Activated naive CD8-positive, alpha-beta T cell treated with anti-CD3 and anti-CD28 coated beads for 36 hours (primary cell): ENCODE data around the gene EFCAB14. TPM values are rescaled to one million over a fixed set of nuclear protein-coding genes. Genes with fewer than 3 reads are reported as not detected.
A peak's percentile ranks its signal among the peaks of the same experiment; 100 is the strongest.
"Not testable (repeated sequence)": the region's sequence is repeated elsewhere in the genome, so short reads cannot be mapped to it uniquely, and the experiment has no call there.

Source experiments
- DNase-seq: peaks from one replicate; pipeline ENCODE4 v3.0.0; 2021
- H3K27ac Mint-ChIP-seq: one replicate; pipeline ENCODE4 v1.8.0; 2022; ENCODE audit warnings: mild to moderate bottlenecking, moderate library complexity, mixed read lengths
- H3K27me3 Mint-ChIP-seq: one replicate; pipeline ENCODE4 v1.8.0; 2022; ENCODE audit warnings: mild to moderate bottlenecking, mixed read lengths
- H3K36me3 Mint-ChIP-seq: one replicate; pipeline ENCODE4 v1.8.0; 2021; ENCODE audit warnings: mild to moderate bottlenecking, mixed read lengths
- H3K4me1 Mint-ChIP-seq: one replicate; pipeline ENCODE4 v1.8.0; 2021; ENCODE audit warnings: mixed read lengths
- H3K4me3 Mint-ChIP-seq: one replicate; pipeline ENCODE4 v1.8.0; 2022; ENCODE audit warnings: mild to moderate bottlenecking, moderate library complexity, mixed read lengths
- H3K9me3 Mint-ChIP-seq: one replicate; pipeline ENCODE4 v1.8.0; 2022; ENCODE audit warnings: mixed read lengths
- total RNA-seq, 2 experiments: library from RNA; stranded (reverse); gene quantifications; one replicate each; pipeline ENCODE4 v1.2.3, GENCODE V29; 2021

Gene EFCAB14
- total RNA-seq, 2 experiments from 2014 or later, result 38.3 to 42.5 TPM

DNA sequence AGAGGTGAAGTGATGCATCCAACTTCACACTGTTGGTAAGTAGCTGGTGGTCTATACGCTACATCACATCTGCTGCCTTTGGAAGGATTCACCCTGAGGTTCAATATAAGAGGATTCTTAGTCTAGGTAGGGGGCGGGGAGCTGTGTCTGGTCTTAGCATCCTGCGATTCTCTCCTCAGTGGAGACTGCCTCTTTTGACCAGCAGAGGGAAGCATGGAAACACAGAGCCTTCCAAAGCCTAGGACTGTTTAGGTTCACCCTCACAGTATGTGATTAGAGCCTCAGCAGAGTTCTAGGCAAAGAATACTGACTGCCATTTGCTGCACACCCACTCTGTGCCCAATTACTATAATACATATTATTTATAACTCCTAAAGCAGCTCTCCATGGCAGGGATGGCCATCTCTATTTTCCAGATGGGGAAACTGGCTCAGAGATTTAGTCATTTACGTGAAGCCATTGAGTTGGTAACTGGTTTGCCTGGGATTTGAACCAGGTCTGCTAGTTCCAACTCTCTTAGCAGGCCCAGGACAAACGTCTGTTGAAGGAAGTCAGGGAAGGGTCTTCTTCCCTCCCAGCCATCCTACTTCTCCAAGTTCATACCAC, 28.9 kb upstream of the EFCAB14 start:
- H3K36me3 Mint-ChIP-seq, result no peaks in the 10 kb centered on the region
- H3K4me1 Mint-ChIP-seq, result no peaks in the 10 kb centered on the region
- peaks cover 61% of the 10 kb centered on the region for H3K27me3 Mint-ChIP-seq
- H3K27ac Mint-ChIP-seq, result no peak overlapping the region
- H3K4me3 Mint-ChIP-seq, result no peak overlapping the region
- no peaks in the 10 kb centered on the region for H3K9me3 Mint-ChIP-seq
- no peak for DNase-seq

DNA sequence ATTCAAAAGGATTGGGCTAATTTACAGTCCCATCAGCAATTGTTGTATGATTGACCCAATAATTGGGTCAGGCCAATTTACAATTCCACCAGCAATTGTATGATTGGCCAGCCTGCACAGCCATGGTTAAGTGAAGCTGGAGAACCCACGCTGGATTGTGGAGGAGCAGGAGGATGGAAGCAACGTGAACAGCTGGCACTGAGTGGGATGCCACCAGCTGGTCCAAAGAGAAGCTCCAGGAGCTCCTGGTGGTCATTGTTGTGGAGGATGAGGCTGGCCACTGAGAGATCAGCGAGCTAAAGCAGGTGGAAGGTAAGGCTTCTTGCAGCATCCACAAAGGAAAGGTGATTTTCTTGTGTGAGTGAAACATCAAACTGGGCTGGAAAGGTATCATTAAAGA, 23.2 kb upstream of the EFCAB14 start:
- Mint-ChIP-seq H3K36me3 (no peaks in the 10 kb centered on the region), H3K4me3 (no peak overlapping the region), H3K9me3 (no peaks in the 10 kb centered on the region), H3K27ac (no peak overlapping the region), H3K27me3 (peaks cover 41% of the 10 kb centered on the region), H3K4me1 (no peaks in the 10 kb centered on the region)
- DNase-seq, result no peak

DNA sequence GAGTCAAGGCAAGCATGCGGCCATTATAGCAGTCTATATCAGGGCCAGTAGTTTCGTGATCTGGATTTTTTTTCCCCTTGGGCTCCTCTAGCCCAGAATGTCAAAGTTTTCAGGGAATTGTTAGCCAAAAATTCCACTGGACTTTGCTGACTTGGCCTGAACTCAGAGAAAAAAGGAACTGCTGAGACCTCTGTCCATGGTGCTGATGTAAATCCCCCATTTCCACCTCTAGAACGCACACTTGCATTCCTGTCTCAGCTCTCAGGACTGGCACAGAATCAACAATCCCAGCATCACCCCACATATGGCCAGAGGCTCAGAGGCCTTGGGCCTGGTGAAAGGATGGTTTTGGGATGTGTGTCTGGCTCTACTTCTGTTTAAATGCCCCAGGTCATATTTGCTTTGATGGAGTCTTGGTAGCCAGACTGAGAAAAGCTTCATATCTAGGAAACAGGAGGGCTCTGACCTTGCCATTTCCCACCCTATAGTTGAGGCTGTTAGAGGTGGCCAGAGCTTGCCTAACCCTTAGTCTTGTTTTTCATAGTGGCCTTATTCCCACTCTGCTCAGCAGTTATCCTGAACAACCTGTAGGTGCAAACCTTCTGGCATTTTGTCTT, 16.9 kb upstream of the EFCAB14 start:
- peaks cover 28% of the 10 kb centered on the region for H3K27me3 Mint-ChIP-seq
- peaks cover 8% of the 10 kb centered on the region for H3K9me3 Mint-ChIP-seq
- DNase-seq, result no peak
- H3K4me1 Mint-ChIP-seq, result no peaks in the 10 kb centered on the region
- no peak overlapping the region for H3K27ac Mint-ChIP-seq
- H3K36me3 Mint-ChIP-seq, result no peaks in the 10 kb centered on the region
- H3K4me3 Mint-ChIP-seq, result no peak overlapping the region

DNA sequence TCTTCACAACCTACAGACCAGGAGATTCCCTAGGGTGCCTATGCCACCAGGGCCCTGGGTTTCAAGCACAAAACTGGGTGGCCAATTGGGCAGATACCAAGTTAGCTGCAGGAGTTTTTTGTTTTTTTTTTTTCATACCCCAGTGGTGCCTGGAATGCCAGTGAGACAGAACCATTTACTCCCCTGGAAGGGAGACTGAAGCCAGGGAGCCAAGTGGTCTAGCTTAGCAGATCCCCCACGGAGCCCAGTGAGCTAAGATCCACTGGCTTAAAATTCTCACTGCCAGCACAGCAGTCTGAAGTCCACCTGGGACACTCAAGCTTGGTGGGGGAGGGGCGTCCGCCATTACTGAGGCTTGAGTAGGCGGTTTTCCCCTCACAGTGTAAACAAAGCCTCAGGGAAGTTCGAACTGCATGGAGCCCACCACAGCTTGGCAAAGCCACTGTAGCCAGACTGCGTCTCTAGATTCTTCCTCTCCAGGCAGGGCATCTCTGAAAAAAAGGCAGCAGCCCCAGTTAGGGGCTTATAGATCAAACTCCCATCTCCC, 9.5 kb upstream of the EFCAB14 start:
- H3K27me3 Mint-ChIP-seq, result peaks cover 44% of the 10 kb centered on the region
- H3K9me3 Mint-ChIP-seq, H3K4me3 Mint-ChIP-seq, H3K36me3 Mint-ChIP-seq, H3K4me1 Mint-ChIP-seq, DNase-seq, H3K27ac Mint-ChIP-seq: not testable (repeated sequence)

DNA sequence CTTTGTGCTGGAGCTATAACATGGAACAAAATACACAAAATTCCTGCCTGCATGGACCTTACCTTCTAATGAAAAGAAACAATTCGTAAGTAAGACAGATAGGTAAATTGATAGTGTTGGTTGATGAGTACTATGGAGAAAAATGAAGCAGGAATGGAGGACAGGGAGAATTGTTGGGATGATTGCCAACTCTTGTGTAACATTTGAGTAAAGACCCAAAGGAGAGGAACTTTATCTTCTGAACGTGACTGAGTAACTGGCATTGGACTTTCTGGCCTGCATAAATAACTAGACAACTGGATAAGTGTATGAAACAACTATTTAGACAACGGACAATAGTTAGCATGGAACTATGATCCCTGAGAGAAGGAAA, 6.8 kb upstream of the EFCAB14 start:
- H3K27me3 Mint-ChIP-seq, result peaks cover 27% of the 10 kb centered on the region

DNA sequence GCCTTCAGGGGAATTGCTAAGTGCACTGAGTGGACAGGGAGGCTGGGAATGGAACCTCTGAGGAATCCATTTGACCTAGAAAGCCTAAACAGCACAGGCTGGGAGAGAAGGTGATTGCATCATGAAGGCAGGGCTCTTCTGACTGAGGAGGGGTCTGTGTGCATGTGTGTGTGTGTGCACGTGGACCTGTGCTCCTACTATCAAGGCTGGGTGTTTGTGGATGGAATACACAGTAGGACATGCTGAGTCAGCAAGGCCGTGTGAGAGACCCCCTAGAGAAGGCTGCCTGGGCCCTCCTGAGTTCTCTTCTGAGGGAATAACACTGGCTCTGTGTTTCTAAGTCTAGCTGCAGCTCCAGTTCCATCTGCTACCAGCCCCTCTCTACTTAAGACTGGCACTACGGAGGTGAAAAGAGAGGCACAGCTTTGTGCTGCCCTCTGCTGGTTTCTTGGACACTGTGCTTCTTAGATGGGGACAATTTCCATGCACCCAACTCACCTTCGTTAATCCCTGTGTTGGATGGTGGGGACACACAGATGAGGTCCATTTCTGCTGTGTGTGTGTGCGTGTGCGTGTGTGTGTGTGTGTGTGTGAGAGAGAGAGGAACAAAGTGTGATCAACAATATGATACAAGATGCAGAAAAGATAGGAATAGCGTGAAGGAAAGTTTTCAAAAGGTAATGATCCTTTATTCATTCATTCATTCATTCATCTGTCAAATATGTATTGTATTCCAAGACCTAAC, 6.2 kb upstream of the EFCAB14 start:
- Mint-ChIP-seq H3K27me3 (peaks cover 27% of the 10 kb centered on the region), H3K4me1 (no peaks in the 10 kb centered on the region), H3K36me3 (no peaks in the 10 kb centered on the region), H3K9me3 (peaks cover 3% of the 10 kb centered on the region), H3K27ac (no peak overlapping the region), H3K4me3 (no peak overlapping the region)
- peak; percentile 49 for DNase-seq

More for the DNA sequence above, 6.8 kb upstream of the EFCAB14 start:
- H3K4me1 Mint-ChIP-seq, result no peaks in the 10 kb centered on the region
- H3K27ac Mint-ChIP-seq, result no peak overlapping the region
- DNase-seq, result no peak
- H3K9me3 Mint-ChIP-seq, result peaks cover 3% of the 10 kb centered on the region
- H3K36me3 Mint-ChIP-seq, result no peaks in the 10 kb centered on the region
- H3K4me3 Mint-ChIP-seq, result no peak overlapping the region

DNA sequence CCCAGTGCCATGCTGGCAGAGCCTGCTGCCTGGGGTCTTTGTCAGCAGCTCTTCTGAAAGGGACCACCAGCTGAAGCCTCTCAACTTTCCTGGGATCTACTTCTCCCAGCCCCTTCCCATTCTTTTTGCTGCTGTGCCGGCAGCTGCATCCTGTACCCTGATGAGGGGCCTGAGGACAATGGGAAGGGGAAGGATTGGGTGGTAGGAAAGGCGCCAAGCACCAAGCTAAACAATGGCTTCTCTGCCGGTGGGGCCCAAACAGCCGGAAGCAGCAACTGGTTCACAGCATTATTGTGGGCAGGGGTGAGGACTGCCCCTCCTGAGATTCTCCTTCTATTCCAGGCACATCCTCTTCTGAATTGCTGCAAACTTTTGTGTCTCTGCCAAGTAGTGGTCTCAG, 5.0 kb upstream of the EFCAB14 start:
- Mint-ChIP-seq H3K27ac (no peak overlapping the region), H3K27me3 (peaks cover 17% of the 10 kb centered on the region), H3K4me1 (peaks cover 7% of the 10 kb centered on the region), H3K36me3 (no peaks in the 10 kb centered on the region), H3K9me3 (peaks cover 3% of the 10 kb centered on the region), H3K4me3 (no peak overlapping the region)
- DNase-seq, result no peak

DNA sequence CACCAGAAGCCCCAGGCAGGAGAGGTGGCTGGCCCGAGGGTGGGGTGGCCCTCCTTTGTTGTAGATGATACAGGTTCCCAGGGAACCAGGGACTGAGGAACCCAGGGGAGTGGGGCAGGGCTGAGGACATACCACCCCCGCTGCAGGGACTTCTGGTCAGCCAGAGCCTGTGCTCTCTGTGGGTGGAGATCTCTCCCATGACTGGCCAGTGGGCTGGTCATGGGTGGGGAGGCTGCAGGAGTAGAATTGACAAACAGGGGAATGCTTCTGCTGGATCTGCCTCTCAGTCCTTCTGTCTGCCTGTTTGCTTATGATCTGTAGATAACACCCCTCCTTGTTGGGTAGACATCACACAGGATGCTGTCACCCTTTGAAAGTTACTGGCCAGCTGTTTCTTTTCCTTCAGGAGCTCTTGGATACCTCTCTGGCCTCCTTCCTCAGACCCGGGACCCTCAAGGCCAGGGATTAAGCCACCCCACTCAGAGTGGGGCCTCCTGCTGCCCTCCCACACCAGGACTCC, 2.8 kb upstream of the EFCAB14 start:
- DNase-seq, result no peak
- Mint-ChIP-seq H3K27ac (no peak overlapping the region), H3K27me3 (peaks cover 11% of the 10 kb centered on the region), H3K9me3 (peaks cover 1% of the 10 kb centered on the region), H3K4me3 (no peak overlapping the region), H3K36me3 (peaks cover 11% of the 10 kb centered on the region), H3K4me1 (peaks cover 21% of the 10 kb centered on the region)

DNA sequence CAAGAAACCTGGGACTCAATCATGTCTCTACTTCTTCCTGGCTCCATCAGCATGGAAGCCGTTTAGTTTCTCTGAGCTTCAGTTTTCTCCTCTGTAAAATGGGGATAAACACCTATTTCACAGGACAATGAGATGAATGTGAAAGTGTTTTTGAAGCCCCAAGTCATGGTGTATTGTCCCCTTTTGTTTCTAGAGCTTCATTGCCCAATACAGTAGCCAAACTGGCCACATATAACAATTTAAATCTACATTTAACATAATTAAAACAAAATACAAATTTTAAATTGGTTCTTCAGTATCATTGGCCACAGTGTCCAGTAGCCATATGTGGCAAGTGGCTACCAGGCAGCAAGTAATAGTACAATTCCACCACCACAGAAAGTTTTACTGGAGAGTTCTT, 2.3 kb upstream of the EFCAB14 start:
- H3K27ac Mint-ChIP-seq, result no peak overlapping the region
- peaks cover 26% of the 10 kb centered on the region for H3K4me1 Mint-ChIP-seq
- peaks cover 11% of the 10 kb centered on the region for H3K36me3 Mint-ChIP-seq
- no peak overlapping the region for H3K4me3 Mint-ChIP-seq
- no peaks in the 10 kb centered on the region for H3K9me3 Mint-ChIP-seq
- peaks cover 11% of the 10 kb centered on the region for H3K27me3 Mint-ChIP-seq
- DNase-seq, result no peak

DNA sequence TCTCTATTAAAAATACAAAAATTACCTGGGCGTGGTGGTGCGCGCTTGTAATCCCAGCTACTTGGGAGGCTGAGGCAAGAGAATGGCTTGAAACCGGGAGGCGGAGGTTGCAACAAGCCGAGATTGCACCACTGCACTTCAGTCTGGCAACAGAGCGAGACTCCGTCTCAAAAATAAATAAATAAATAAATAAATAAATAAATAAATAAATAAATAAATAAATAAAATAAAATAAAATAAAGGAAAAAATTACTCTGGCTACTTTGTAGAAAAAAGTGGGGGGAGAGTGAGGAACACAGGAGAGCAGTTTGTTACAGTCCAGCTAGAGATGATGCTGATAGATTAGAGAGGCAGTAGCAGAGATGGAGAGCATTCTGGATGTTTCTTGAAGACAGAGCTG, 1.4 kb upstream of the EFCAB14 start:
- DNase-seq, H3K27ac Mint-ChIP-seq, H3K9me3 Mint-ChIP-seq, H3K4me3 Mint-ChIP-seq, H3K27me3 Mint-ChIP-seq: not testable (repeated sequence)
- Mint-ChIP-seq H3K36me3 (peaks cover 14% of the 10 kb centered on the region), H3K4me1 (peaks cover 31% of the 10 kb centered on the region)

DNA sequence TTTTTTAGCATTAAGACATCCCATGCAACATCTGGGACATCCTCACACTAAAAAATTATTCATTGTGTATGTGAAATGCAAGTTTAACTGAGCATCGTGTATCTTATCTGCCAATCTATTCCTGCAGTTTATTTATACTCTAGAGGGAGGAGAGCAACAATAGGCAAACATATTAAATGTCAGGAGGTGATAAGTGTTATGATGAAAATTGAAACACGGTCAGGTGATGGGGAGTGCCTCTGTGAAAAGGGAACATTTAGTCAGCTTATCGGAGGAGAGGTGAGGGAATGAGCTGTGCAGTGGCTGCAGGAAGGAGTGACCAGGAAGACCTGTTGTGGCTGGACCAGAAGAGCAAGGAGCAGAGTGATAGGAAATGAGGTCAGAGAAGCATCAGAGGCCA, 775 bp upstream of the EFCAB14 start:
- Mint-ChIP-seq H3K27ac (peak overlapping the region; percentile 76), H3K4me1 (peaks cover 36% of the 10 kb centered on the region), H3K36me3 (peaks cover 15% of the 10 kb centered on the region), H3K9me3 (no peaks in the 10 kb centered on the region), H3K27me3 (no peaks in the 10 kb centered on the region), H3K4me3 (peak overlapping the region; percentile 96)
- DNase-seq, result no peak

DNA sequence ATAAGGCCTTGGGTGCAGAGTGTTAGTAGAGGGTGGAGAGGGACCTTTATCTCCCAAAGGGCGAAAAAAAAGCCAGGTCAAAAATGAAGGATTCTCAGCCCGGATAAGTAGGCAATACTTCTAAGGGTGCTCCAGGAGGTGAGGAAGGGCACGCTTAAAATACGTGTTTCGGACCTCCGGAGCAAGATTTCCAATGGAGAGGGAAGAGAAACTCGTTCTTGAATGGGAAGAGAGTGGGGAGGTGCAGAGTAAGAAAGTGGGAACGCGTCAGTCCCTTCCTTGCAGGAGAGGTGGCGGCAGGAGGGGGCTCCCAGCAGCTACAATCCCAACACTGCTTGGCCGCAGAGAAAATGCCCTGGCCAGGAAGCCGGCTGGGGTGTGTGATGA, 581 bp downstream of the EFCAB14 start:
- H3K27me3 Mint-ChIP-seq, result no peaks in the 10 kb centered on the region
- peaks cover 15% of the 10 kb centered on the region for H3K36me3 Mint-ChIP-seq
- no peak for DNase-seq
- H3K27ac Mint-ChIP-seq, result peak overlapping the region; percentile 83
- H3K4me1 Mint-ChIP-seq, result peaks cover 38% of the 10 kb centered on the region
- H3K4me3 Mint-ChIP-seq, result peak overlapping the region; percentile 96
- no peaks in the 10 kb centered on the region for H3K9me3 Mint-ChIP-seq

DNA sequence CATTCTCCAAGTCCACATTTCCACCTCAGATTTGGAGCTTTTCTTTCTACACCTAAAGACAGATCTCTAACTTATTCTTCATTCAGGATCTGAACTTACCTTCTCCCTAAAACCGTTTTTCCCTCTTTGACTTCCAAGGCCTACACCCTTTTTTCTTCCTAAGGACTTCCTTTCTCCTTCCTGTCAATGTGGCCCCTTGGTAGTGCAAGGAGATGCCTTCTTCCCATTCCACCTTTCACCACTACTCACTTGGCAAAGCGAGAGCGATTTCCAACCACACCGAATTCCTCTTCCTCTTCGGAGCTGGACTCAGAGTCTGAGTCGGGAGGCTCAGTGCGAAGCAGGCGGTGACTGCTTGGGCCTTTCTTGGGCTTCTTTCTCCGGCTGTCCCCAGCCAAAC, 1.3 kb downstream of the EFCAB14 start:
- Mint-ChIP-seq H3K27ac (peak overlapping the region; percentile 83), H3K4me3 (peak overlapping the region; percentile 96), H3K9me3 (no peaks in the 10 kb centered on the region), H3K4me1 (peaks cover 38% of the 10 kb centered on the region), H3K27me3 (no peaks in the 10 kb centered on the region), H3K36me3 (peaks cover 15% of the 10 kb centered on the region)
- no peak for DNase-seq

DNA sequence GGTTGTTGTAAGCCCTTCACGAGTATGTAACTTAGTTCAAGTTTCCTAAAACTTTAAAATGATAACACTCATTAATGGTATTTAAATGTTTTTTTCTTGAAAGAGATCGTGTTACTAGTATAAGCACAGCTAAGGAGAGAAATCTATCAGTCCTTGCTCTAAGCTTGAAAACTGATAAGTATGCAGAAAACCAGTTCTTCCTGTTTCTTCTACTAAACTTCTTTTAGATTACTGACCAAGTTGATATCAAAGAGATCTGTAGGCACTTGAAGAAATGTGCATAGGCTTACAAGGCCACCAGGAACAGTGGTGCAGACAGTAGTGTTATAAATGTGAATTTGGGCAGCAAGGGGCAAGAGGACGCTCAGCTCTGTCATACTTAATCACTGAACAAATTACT, 3.9 kb downstream of the EFCAB14 start:
- no peaks in the 10 kb centered on the region for H3K9me3 Mint-ChIP-seq
- no peak overlapping the region for H3K4me3 Mint-ChIP-seq
- H3K36me3 Mint-ChIP-seq, result peaks cover 15% of the 10 kb centered on the region
- no peak overlapping the region for H3K27ac Mint-ChIP-seq
- H3K4me1 Mint-ChIP-seq, result peaks cover 41% of the 10 kb centered on the region
- H3K27me3 Mint-ChIP-seq, result no peaks in the 10 kb centered on the region
- no peak for DNase-seq

DNA sequence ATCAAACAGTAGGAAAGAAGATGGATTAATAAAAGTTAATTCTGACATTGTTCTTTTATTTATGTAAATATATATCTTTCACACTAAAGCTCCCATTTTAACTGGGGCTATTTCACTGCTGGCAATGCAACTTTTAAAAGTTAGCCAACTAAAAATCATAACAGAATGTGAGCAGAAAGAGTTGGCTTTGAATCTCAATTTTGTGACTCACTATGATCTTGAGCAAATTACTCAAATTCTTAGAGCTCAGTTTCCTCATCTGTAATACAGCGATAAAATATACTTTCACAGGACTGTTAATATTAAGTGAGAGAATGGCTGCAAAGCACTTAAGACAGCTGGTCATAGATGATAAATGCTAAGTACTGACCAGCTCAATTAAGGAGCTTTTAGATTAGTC, 10.8 kb downstream of the EFCAB14 start:
- no peaks in the 10 kb centered on the region for H3K9me3 Mint-ChIP-seq
- peaks cover 17% of the 10 kb centered on the region for H3K4me1 Mint-ChIP-seq
- H3K4me3 Mint-ChIP-seq, result no peak overlapping the region
- H3K27ac Mint-ChIP-seq, result no peak overlapping the region
- peaks cover 15% of the 10 kb centered on the region for H3K36me3 Mint-ChIP-seq
- no peak for DNase-seq
- H3K27me3 Mint-ChIP-seq, result no peaks in the 10 kb centered on the region
